NCI-H187 (cell line): ENCODE results near the gene GRM7.

Experiments
- DNase-seq, 2 experiments: peaks; one replicate each; lab custom pipeline; 2025; lab: John Stamatoyannopoulos, UW

Gene GRM7

DNA sequence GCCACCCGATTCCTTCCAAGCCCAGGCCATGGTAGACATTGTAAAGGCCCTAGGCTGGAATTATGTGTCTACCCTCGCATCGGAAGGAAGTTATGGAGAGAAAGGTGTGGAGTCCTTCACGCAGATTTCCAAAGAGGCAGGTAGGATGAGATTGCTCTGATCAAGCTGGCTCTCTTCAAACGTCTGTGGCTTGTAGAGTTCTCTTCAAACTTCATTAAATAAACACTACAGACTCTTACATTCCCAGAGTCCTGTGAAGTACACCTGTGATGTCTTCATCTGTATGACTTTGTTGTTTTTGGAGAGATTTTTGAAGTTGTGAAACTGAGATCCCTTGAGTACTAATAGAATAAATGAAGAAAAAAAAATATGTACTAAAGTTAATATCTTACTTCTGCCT is 285.6 kb downstream of the GRM7 start:
- DNase-seq: no peak

DNA sequence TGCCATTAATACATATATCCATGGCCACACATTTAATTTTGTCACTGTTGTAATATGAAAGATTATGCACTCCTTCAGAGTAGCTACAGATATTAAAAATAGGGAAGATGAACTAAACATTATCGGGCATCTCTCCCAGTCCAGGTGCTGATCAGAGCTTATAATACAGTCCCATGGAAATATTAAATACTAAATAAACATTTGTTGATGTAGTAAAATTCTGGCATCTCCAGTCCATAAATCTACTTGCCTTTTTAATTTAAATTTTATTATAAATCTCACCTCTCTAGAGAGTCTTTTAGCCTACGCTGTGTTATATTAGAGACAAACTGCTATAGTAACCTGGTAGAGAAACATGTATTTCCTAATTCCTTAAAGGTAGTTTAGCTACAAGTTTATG is 297.6 kb downstream of the GRM7 start:
- no peak for DNase-seq

DNA sequence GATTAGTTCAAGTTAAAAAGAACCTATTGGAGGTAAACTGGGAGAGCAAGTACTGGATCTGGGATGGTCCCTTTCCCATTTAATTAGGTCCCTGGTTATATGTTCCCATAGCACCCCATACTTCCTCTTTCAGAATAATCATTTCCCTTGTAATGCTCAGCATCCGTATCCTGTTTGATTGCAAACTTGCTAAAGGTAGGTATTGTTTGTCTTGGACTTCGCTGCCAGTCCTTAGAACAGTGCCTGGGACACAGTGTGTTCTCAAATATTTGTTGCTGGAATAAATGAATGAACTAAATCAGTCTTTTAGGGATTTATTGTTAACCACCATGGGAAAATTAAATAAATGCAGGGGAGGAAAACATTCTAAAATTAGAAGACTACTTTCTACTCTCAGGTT is 299.8 kb downstream of the GRM7 start:
- DNase-seq: no peak

DNA sequence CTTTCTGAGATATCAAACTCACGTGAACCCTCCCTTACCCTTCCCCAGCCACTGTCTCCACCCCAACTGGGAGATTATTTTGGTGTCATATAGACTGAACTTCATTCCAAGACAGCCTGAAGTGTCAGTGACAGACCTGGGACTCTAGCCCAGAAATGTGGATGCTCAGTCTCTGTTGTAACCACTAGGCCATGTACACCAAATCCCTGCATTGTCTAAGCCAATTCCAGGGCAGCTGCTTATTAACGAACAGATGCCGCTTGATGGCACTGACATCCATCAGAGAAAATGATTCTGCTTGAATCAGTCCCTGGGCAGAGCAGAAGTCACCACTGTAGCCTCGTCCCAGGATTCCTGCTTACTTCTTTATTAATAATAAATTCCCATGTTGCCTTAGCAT is 305.5 kb downstream of the GRM7 start:
- DNase-seq: no peak

DNA sequence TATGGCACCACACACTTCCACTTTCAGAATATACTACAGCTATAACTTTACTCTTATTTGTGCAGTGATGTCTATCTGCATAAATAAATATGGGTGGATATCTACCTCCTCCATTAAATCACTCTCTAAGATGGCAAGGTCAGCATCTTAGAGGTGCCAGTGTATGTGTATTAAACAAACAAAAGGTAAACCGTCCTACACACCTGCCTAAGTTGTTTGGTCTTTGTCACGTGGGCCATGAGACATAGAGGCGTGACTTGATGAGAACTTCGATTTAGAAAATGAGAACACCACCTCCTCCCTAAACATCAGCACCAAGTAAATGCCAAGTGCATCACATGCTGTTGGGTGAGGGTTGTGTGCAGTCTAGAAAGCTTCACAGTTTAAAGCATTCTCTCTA is 310.6 kb downstream of the GRM7 start:
- DNase-seq: no peak

DNA sequence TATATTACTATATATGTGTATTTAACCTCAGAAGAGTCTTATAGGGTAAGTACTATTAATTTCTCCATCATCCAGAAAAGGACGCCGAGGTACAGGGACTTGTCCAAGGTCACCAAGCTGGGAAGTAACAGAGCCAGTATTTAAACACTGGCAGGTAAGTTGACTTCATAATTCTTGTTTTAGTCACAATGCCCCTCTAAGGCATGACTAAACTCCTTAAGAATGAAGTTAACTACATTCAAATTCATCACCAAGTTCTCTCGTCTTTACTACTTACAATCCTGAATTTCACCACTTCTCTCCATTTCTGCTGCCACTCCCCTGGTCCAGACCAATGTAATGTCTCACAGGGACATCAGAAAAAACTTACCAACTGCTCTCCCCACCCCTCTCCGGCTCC is 312.1 kb downstream of the GRM7 start:
- DNase-seq: no peak

DNA sequence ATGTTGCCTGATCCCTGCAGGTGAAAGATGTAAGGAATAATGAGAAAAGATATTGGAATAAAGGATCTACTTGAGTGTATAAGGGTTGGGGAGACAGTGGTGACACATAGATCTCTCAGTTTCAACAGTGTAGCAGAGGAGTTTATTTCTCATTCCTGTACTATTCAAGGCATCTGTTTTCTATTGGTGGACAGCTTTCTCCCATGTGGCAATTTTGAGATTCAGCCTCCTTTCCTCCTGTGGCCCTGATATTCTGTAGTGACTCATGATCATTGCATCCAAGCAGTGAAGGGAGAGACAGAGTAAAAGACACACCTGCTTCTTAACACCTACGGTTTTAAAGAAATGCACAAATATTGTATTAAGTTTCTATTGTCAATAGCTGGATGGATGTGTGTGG is 327.6 kb downstream of the GRM7 start:
- no peak for DNase-seq

DNA sequence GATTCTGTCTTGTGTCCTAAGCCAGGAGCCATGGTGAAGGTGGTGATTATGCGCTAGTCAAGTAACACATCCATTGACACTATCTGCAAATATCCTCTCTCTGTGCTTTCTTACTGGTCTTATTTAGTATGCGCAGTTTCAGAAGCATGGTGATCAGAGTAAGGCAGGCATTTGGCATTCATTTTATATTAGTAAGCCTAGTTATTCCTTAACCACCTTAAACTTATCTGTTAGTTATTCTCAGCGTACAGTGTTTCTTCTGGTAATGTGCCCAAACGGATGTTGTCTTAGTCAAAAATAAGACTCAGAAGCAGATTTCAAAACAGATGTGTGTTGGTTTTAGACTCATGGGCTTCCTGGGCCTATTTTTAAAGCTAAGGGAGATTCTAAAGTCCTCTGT is 329.2 kb downstream of the GRM7 start:
- no peak for DNase-seq

DNA sequence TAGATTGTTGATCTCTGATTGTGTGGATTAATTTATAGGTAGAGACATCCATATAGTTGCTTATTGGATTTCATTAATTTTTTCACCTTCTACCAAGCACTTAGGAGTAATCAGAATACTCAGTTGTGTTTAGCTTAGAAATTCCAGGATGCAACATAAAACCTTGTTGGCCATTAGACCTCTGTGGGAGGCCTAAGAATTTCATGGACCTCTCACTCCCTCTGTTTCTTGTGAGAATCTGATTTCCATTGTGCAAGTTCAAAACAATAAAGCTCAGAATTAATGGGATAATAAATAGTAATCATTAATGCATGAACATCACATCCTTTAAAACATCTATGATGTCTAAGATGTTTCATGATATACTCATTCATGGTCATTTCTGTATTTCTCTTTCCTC is 332.4 kb downstream of the GRM7 start:
- no peak for DNase-seq

DNA sequence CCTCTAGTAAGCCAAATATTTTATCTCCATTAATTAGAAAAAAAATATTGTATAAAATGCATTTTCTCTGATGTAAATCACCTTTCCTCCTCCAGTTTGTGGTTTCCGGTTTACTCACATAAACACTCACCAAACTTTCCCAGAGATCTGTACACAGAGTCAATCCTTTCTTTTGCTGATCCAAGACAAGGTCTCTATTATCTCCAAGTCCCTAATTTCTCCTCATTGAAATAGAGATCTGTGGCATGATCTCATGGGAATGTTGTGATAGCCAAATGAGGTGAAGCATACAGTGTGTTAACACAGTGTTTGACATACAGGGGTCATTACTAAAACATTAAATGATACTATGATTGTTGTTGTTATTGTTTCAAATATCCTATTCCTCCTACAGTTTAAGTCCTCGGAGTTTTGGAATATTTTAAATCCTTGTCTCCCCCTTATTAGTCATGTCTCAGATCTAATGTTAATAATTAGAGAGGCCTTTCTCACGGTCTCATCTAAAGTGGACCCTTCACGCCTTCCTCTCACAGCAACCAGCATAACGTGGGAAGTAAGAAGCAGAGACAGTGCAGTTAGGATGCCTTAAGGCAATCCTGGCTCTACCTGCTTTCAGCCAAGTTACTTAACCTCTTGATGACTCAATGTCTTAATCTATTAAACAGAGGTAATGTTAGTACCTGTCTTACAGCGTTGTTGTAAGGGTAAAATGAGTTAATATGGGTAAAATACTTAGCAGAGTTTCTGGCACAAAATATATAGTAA is 333.3 kb downstream of the GRM7 start:
- no peak for DNase-seq

DNA sequence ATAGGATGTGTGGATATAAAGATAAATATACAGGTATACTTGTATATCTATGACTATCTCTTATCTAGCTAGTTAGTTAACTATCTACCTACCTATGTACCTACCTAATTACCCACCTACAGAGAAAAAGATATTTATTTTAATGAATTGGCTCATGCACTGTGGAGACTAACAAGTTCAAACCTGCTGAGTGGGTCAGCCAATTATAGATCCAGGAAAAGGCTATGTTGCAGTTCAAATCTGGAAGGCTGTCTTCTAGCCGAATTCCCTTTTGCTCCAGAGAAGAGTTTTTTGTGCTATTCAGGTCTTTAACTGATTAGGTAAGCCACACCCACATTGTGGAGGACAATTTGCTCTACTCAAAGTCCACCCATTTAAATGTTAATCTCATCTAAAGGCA is 335.0 kb downstream of the GRM7 start:
- no peak for DNase-seq

DNA sequence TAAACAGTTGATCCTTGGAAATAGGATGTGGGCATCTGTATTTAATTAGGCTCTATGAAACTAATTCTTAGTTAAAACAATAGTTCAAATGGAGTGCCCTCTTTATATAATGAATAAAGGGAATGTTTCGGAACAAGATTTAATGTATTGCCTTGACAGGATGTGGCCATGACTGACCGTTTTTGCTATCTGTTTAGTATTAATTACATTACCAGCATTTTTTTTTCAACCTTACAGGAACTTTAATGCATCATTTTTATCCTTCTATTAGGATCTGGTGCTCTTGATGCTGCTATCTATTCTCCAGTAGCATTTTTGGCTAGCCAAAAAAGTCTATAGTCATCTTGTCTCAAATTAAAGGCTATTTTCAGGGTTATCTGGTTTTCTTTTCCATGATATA is 340.9 kb downstream of the GRM7 start:
- no peak for DNase-seq

DNA sequence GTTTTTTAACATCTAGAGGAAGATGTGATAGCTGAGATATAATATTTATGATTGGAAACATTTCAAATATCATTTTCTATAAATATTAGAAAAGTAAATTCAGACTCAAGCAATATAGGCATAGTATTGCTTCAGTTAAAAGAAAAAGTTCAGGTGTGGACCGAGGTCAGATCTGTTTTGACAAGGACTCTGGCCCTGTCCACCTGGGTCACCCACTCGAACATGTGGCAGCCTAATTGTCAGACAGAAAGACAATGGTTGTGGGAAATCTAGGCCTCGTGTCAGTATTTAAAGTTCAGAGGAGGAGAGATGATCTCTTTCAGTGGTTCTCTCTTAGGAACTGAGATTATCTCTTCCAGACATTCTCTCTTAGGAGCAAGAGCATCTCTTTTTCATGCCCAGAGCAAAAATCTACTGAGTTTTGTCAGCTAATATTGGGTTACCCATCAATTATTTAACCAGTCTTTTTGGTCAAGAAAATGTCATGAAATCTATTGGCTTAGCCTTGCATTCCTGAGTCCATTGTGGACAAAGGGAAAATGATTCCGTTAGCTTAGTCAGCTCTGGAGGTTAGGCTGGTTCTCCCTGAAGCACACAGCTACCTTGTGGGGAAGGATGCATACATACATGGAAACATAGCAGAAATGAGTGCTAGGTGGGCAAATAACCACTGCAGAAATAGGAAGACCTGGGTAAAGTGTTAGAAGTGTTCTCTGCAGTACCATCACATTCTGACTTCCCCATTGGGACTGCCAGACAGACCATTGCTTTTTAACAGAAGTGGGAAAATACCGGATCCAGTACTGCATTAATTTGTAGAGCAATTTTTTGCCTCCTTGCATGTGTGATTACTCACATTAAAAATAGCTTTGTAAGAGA is 343.3 kb downstream of the GRM7 start:
- no peak for DNase-seq

DNA sequence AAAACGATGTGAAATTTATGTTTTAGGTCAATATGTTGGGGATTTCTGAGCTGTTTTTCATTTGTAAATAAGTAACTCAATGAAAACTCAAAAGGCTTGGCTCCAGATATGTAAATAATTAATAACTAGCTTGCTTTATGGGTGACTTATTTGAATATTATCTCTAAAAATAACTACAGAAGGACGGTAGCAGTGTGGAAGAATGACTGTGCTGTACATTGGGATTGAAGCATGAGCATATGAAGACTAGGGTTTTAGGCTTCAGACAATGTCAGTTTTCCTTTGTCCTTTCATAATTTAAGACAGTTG is 343.9 kb downstream of the GRM7 start:
- no peak for DNase-seq

DNA sequence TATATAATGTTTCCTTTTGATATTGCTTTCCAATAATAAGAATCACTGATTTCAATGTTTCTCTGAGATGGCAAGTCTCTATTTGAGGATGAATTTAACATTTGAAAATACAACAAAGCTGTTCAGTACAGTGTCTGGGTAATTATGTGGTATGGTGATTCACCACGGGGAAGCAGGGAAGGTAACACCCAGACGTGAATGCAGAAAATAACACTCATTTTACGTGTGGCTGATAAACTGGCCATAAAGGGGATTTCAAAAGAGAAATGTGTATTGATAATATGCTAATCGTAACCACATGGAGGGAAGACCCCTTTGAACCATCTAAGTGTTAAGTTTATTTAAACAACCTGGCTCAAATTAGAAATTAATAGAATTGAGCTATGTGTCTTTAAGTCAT is 344.6 kb downstream of the GRM7 start:
- DNase-seq: no peak

DNA sequence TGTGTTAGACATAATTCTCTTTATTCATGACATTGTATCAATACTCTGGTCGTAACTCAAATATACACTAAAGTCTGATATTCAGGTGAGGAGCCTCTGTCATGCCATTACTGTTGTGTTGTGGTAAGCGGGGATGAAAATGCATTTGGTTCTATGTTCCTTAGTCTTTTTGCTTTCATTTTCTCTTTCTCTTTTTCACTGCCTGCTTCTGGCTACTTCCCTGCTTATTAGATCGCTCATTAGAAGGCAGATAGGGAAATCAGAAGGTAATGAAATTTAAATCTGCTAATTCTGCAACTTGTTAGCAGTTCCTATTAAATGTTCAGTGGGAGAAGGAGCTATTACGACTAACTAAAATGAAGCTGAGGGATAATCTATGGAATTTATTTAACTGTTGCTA is 345.0 kb downstream of the GRM7 start:
- DNase-seq: no peak

DNA sequence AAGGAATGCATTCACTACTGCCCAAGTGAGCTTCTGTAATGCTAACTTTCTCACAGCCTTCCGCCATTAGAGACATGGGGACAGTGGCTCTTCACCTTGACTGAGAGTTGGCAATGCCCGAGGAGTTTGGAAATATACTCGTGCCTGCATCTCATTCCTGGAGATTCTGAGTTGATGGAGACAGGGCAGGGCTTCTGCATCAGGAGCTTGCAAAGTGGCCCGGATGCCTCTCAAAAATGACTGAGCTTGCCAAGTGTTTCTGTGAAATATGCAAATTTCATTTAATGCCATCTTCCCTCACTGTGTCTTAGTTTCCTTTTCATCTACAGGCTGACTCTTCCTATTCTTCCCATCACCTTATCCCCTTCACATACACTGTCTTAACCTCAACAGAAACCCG is 346.2 kb downstream of the GRM7 start:
- no peak for DNase-seq

DNA sequence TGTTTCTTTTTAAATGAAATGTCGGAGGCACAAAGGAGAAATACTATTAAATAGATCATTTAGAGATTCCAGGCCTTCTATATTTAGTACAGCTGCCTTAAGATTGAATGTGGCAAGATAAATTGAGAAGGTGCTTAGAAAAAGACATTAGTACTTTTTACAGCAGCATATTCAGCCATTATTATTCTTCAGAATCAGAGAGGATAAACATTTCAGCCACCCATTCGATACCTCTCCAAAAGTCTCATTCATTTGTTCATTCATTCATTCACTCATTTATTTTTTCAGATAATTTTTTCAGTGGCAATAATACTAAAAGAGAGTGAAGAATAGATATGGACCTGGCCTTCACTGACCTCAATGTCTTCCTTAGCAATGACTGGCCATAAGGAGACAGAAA is 347.0 kb downstream of the GRM7 start:
- no peak for DNase-seq

DNA sequence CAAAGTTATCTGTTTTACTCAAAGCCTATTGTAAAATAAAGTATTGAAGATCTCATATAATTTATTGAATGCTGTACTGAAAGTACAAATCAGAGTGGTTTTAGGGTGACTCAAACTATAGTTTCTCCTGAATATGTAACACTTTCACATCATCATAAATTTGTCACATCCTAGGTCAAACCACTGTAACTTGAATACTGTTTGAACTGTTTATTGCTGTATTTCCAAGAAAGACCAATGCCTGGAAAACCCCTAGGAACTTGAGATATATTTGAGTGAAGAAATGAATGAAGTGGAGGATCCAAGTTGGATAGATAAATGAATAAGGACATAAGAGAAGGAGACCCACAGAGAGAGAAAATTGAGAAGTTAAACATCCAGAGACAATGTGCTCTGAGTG is 348.2 kb downstream of the GRM7 start:
- DNase-seq: no peak

DNA sequence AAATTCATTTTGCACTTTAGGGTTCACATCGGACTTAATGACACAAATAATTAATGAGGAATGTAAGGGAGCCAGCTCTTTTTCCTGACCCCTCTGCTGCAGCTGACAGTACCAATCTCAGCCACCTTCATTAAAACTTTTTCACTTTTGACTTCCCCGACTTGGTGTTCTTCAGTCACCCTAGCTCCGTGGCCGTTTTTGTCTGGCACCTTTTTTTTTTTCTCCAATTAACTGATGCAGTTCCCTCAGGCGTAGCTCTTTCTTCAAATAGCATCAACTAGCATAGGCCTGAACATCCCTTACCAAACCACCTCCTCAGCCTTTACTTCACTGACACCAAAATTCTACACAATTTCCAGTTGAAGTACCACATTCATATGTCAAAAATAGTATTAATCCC is 350.8 kb downstream of the GRM7 start:
- no peak for DNase-seq

DNA sequence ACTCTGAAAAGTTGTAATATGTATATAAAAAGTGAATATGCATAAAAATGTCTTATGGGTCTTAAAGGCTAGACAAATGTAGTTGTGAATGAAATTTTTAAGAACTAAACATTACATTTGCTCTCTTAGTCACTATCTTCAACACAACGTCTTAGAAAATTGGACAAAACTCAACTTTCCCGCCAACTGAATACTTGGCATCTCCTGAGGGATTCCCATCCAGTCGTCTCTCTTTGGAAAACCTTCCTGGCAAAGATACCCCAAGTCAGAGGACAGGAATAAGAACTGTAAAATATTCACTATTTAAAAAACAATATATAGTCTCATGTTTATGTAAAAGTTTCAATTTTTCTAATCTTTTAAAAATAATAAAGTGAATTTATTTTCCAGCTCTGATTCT is 354.8 kb downstream of the GRM7 start:
- no peak for DNase-seq

DNA sequence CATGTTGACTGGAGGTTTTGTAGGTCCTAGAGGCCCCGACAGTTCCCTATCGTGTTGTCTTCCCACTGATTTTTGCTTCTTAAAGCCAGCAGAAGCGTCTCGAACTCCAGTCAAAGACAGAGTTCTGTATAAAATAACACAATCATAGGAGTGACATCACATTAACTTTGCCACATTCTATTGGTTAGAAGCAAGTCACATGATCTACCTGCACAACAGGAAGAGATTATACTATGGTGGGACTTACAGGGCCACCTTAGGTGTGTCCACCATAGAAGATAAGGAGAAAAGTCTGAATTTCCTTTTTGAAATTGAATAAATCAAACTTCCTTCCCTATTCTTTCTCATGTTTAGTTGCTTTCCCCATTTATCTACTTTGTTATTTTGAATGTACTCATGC is 365.5 kb downstream of the GRM7 start:
- no peak for DNase-seq

DNA sequence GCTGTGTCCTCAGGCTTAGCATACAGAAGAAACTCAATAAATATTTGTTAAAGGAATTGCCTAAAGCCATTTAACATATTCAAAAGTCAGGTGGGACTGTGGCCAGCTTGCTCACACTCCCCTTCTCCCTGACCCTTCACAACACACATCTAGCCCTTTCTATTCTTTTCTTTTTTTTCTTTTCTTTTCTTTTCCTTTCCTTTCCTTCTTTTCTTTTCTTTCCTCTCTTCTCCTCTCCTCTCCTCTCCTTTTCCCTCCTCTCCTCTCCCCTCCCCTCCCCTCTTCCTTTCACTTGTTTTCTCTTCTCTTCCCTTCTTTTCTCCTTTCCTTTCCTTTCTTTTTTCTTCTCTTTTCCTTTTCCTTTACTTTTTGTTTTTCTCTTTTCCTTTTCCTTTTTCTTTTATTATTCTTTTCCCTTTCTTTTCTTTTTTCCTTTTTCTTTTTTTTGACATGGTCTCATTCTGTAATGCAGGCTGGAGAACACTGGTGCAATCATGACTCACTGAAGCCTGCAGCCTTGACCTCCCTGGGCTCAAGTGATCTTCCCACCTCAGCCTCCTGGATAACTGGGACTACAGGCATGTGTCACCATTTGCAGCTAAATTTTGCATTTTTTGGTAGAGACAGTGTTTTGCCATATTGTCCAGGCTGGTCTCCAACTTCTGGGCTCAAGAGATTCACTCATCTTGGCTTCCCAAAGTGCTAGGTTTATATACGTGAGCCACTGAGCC is 377.8 kb downstream of the GRM7 start:
- no peak for DNase-seq
